Epithelial cell of esophagus (primary cell): Measurements from ENCODE around the gene CSNK1G1.
"Not testable (repeated sequence)": the region's sequence is repeated elsewhere in the genome, so short reads cannot be mapped to it uniquely, and the experiment has no call there.

Experiments used
- DNase-seq: peaks from one replicate; pipeline ENCODE4 v3.0.0; 2010; ENCODE audit warnings: low read depth
- H3K4me3 ChIP-seq: 2 replicates; pipeline ENCODE4 v1.5.1; 2011; ENCODE audit warnings: mild to moderate bottlenecking, low read length, control low read depth
- TF ChIP-seq, protein P1 (sequence below): IDR thresholded peaks from 2 replicates; pipeline ENCODE4 v1.5.1; 2011; ENCODE audit warnings: low read depth, mild to moderate bottlenecking, low read length, control low read depth, inconsistent platforms; ENCODE audit not compliant: insufficient read depth; ENCODE audit errors: missing control alignments

The CSNK1G1 gene

DNA sequence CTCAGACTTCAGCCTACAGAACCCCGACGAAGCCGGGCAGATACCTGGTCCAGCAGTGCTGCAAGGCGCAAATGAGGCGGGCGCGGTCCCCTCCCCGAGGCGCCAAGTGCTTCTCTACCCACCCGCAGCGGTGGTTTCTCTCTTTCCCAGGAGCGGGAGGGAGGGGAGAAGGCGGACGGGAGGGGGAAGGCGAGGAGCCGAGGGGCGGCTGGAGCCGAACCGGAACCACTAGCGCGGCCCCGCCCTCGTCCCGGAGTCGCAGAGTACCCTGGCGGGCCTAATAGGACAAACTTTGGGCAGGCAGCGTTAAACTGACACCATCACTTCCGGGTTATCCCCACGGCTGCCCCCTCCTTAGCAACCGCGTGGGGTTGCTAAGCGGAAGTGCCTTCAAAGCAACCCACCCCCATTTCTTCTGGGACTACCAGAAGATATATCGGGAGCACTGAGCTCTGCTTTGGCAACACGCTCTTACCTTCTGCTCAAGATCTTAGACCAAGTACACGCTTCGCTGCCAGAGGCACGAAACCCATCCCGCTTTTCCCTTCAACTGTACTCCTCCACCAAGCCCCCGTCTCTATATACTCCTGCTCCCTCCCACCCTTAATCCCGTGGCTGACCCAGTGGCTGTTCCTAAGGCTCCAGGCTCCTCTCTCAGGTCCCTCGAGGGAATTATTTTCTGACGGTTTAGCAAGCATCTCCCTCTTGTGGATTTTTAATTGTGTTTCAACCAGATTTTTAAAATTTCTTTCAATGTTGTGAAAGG lies at the start of gene CSNK1G1:
TSS of gene CSNK1G1 (minus strand) at position 230 of the 766 bp plus-strand sequence. CDS start 55,674 bp downstream, outside the sequence.
- H3K4me3 ChIP-seq: peak within 1 kb of the TSS; percentile 95
- TF ChIP-seq, protein P1, sequence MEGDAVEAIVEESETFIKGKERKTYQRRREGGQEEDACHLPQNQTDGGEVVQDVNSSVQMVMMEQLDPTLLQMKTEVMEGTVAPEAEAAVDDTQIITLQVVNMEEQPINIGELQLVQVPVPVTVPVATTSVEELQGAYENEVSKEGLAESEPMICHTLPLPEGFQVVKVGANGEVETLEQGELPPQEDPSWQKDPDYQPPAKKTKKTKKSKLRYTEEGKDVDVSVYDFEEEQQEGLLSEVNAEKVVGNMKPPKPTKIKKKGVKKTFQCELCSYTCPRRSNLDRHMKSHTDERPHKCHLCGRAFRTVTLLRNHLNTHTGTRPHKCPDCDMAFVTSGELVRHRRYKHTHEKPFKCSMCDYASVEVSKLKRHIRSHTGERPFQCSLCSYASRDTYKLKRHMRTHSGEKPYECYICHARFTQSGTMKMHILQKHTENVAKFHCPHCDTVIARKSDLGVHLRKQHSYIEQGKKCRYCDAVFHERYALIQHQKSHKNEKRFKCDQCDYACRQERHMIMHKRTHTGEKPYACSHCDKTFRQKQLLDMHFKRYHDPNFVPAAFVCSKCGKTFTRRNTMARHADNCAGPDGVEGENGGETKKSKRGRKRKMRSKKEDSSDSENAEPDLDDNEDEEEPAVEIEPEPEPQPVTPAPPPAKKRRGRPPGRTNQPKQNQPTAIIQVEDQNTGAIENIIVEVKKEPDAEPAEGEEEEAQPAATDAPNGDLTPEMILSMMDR: peak; percentile 47
- peak; percentile 97 for DNase-seq

DNA sequence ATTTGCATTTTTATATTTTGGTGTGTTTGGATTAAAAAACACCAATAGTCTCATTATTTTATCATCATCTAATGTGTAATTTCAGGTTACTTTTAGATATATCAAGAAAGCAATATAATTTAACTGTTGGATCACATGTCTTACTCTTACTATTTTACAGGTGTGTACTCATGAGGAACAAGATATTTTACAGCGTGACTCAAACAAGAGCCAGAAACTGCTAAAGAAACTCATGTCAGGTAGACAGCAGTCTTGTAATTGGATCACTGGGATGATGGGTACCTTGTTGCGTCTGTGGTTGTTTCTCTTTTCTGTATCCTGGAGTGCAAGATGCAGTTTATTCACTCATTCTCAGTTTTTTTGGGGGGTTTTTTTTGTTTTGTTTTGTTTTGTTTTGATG lies 44.6 kb upstream of the CSNK1G1 start:
- H3K4me3 ChIP-seq: no peak overlapping the region
- DNase-seq: no peak
- TF ChIP-seq, protein P1: no peak

GRCh38 chr15:64398575-64398974 lies 42.6 kb upstream of the CSNK1G1 start:
- TF ChIP-seq, protein P1: no peak
- no peak for DNase-seq
- H3K4me3 ChIP-seq: no peak overlapping the region

DNA sequence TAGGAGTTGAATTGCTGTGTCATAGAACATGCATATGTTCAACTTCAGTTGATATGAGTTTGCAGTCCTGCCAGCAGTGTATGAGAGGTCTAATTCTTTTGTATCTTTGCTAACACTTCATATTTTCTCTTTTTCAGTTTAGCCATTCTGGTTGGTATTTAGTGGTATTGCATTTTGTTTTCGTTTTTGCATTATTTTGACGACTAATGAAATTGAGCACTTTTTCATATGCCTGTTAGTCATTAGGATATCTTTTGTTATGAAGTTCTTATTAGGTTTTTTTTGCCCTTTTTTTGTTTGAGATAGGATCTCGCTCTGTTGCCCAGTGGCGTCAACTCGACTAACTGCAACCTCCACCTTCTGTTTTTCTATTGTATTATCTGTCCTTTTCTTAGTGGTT lies 40.8 kb upstream of the CSNK1G1 start:
- TF ChIP-seq, protein P1: no peak
- H3K4me3 ChIP-seq: no peak overlapping the region
- DNase-seq: no peak

DNA sequence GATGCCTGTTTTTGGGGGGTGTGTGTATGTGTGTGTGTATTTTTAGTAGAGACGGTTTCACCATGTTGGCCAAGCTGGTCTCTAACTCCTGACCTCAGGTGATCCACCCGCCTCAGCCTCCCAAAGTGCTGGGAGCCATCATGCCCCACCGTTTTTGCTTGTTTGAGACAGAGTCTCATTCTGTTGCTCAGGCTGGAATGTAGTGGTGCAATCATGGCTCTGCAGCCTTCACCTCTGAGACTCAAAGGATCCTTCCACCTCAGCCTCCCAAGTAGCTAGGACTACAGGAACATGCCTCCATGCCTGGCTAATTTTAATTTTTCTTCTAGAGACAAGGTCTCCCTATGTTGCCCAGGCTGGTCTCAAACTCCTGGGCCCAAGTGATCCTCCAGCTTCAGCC lies 36.5 kb upstream of the CSNK1G1 start:
- H3K4me3 ChIP-seq, DNase-seq: not testable (repeated sequence)

DNA sequence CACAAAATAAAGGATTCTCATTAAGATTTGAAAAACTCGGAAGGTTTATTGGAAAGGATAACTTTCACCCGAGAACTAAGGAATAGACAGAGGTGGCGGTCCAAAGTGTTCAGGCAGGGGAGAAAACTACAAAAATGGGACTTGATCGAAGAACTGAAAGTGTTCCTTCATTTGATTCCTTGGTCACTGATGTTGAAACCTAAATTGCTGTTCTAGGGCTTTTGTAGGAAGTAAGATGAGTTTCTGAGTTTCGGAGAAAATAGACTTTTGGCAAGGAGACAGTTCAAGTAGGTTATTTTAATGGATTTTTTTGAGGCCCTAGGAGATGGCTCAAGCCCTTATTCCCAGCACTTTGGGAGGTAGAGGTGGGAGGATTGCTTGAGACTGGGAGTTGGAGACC lies 33.1 kb upstream of the CSNK1G1 start:
- TF ChIP-seq, protein P1: no peak
- DNase-seq: no peak
- no peak overlapping the region for H3K4me3 ChIP-seq

GRCh38 chr15:64387562-64388168 lies 31.7 kb upstream of the CSNK1G1 start, which contains the start of gene TRIP4:
TSS of gene TRIP4 (plus strand) at chr15:64387836. CDS start at chr15:64387864, 28 bp downstream.
- peak; percentile 99 for DNase-seq
- TF ChIP-seq, protein P1: peak; percentile 13
- peak within 1 kb of the TSS; percentile 98 for H3K4me3 ChIP-seq
